Endothelial cell (in vitro differentiated cells): ENCODE results near the gene LAMB2. TPM values are rescaled to one million over a fixed set of nuclear protein-coding genes. Genes with fewer than 3 reads are reported as not detected.
A peak's percentile ranks its signal among the peaks of the same experiment; 100 is the strongest.

Source experiments
- DNase-seq: peaks from one replicate; pipeline ENCODE4 v3.0.0; 2021; ENCODE audit warnings: low spot score
- H3K27ac Mint-ChIP-seq: one replicate; pipeline ENCODE4 v1.8.0; 2021; ENCODE audit warnings: mixed read lengths, inconsistent platforms; ENCODE audit not compliant: unreplicated experiment
- H3K27me3 Mint-ChIP-seq: one replicate; pipeline ENCODE4 v1.8.0; 2021; ENCODE audit warnings: mild to moderate bottlenecking, moderate library complexity, mixed read lengths, inconsistent platforms; ENCODE audit not compliant: unreplicated experiment
- H3K36me3 Mint-ChIP-seq: one replicate; pipeline ENCODE4 v1.8.0; 2021; ENCODE audit warnings: mild to moderate bottlenecking, low read depth, mixed read lengths, inconsistent platforms; ENCODE audit not compliant: unreplicated experiment
- H3K4me1 Mint-ChIP-seq: one replicate; pipeline ENCODE4 v1.8.0; 2021; ENCODE audit warnings: mild to moderate bottlenecking, mixed read lengths, inconsistent platforms; ENCODE audit not compliant: unreplicated experiment
- H3K4me3 Mint-ChIP-seq: one replicate; pipeline ENCODE4 v1.8.0; 2021; ENCODE audit warnings: mild to moderate bottlenecking, mixed read lengths, inconsistent platforms; ENCODE audit not compliant: unreplicated experiment
- H3K9me3 Mint-ChIP-seq: one replicate; pipeline ENCODE4 v1.8.0; 2021; ENCODE audit warnings: mixed read lengths, inconsistent platforms; ENCODE audit not compliant: unreplicated experiment
- total RNA-seq: library from RNA; stranded (reverse); fragmentation: NEBNext Ultra II Directional; extraction: Animal tissue kit (Norgen Biotek cat#: 25700); gene quantifications from one replicate; pipeline ENCODE4 v1.2.1, GENCODE V29; 2021; ENCODE audit not compliant: unreplicated experiment
- TF ChIP-seq, protein P1 (sequence below): fragments of 200-600 bp; sonication (generic); IDR thresholded peaks from one replicate; pipeline ENCODE4 v1.5.0; 2021; ENCODE audit warnings: antibody characterized with exemption; ENCODE audit not compliant: unreplicated experiment

The LAMB2 gene
- total RNA-seq, 1 donor from 2014 or later = 259 TPM

DNA sequence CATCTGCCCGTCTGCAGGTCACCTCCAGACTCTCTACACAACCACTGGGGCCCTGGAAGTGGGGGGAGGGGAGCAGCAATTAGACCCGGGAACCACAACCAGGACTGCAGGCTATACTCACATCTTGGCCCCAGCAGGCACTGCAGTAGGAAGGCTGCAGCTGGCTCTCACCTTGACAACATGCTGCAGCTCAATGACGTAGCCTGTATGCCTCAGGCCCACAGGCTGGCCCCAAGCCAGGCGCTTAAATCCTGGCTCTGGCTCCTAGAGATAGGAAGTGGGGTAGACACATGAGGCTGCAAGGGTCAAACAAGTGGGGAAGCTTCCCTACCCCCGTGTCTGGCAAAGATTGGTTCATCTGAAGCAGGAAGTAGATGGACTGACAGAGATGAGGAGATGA, 34.4 kb downstream of the LAMB2 start:
- Mint-ChIP-seq H3K36me3 (peaks cover 43% of the 10 kb centered on the region), H3K4me3 (peak overlapping the region; percentile 47), H3K27ac (no peak overlapping the region), H3K9me3 (no peaks in the 10 kb centered on the region), H3K27me3 (peaks cover 9% of the 10 kb centered on the region), H3K4me1 (peaks cover 4% of the 10 kb centered on the region)
- TF ChIP-seq, protein P1, sequence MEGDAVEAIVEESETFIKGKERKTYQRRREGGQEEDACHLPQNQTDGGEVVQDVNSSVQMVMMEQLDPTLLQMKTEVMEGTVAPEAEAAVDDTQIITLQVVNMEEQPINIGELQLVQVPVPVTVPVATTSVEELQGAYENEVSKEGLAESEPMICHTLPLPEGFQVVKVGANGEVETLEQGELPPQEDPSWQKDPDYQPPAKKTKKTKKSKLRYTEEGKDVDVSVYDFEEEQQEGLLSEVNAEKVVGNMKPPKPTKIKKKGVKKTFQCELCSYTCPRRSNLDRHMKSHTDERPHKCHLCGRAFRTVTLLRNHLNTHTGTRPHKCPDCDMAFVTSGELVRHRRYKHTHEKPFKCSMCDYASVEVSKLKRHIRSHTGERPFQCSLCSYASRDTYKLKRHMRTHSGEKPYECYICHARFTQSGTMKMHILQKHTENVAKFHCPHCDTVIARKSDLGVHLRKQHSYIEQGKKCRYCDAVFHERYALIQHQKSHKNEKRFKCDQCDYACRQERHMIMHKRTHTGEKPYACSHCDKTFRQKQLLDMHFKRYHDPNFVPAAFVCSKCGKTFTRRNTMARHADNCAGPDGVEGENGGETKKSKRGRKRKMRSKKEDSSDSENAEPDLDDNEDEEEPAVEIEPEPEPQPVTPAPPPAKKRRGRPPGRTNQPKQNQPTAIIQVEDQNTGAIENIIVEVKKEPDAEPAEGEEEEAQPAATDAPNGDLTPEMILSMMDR = no peak
- no peak for DNase-seq

DNA sequence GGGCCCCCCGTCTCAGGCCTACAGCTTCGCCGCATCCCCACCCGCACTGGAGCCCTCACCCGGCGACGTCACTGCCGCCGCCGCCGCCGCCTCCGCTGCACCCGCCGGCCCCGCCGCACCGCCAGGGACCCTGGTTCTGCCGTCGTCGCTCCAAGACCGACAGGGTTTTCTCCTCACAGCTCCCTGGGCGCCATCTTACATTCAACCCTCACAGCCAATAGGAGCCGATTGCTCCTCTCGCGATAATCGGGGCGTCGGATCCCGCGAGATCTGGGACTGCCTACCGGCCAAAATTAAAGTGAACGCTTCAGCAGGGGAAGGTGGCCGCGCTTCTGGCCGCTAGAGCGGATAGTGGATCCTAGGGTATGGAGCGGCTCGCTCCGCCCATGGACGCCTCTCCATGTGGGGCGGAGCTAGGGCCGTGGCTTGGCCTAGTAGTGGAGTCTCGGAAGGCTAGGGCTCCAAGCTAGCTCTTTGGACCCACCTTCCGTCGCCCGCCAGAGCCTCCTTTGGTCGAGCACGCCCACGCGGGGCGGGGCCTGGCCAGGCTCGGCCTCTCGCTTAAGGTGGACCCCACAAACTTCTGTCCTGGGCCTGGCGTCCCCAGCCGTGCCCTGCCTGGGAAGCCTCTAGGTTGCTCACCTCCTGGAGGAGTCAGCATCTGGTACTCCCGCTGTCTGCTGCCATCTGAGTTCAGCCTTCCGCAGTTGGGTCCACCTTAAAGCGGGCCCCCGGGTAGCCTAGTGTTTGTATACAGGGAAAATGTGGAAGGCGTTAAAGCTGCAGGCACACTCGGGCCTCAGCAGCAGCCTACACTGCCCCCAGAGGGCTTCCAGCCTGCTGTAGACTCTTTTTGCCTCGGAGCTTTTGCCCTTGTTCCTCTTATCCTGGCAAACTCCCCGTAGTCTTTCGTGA, 38.7 kb downstream of the LAMB2 start, which contains the start of gene QRICH1:
QRICH1 (minus strand) TSS at position 219 of the 915 bp plus-strand sequence. CDS start 17,054 bp downstream, outside the sequence.
- Mint-ChIP-seq H3K27ac (peak within 1 kb of the TSS; percentile 96), H3K9me3 (no peaks in the 10 kb centered on the region), H3K27me3 (peaks cover 16% of the 10 kb centered on the region), H3K4me1 (peaks cover 8% of the 10 kb centered on the region), H3K36me3 (peaks cover 9% of the 10 kb centered on the region), H3K4me3 (peak within 1 kb of the TSS; percentile 95)
- DNase-seq = peak; percentile 94
- TF ChIP-seq, protein P1 = no peak

DNA sequence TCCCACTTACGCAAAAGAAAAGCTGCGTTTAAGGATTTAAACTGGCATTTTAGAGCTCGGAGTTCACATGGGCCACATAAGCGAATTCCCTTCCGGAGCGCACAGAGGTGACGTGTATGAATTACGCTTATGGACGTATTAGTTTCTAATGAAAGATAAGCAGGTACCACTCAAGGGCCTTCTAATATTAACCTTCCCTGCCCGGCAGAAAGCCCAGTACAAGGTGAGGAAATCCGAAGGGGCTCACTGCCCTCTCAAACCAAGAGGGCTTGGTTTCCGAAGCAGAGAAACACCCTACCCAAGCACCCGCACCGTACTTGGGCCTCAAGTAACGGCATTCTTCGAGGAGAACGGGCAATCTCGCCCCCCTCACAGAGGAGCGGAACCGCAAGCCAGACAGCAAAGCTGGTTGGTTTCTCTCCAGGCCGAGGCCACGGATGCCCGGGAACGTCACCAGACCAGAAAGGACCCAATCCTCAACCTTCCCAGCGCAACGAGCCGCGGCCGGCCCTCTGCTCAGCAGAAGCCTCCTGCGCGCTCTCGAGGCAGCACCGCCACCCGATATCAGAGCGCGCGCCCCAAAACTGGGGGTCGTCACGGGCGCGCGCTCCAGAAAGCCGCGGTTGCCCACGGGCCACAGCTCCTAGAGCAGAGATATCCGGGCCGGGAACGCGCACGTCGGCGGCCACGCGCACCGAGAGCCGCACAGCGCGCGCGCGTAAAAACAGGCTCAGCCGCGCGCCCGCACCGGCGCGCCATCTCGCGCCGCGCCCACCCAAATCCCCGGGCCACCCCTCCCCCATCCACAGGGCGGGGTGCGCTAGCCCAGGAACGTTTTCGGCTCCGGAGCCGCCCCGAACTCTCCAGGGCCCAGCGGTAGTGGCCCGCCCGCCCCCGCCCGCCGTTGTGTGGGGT, 39.7 kb downstream of the LAMB2 start:
- H3K27ac Mint-ChIP-seq = peak overlapping the region; percentile 96
- TF ChIP-seq, protein P1 = no peak
- H3K27me3 Mint-ChIP-seq = peaks cover 16% of the 10 kb centered on the region
- DNase-seq = peak; percentile 81
- no peaks in the 10 kb centered on the region for H3K9me3 Mint-ChIP-seq
- peak overlapping the region; percentile 95 for H3K4me3 Mint-ChIP-seq
- H3K36me3 Mint-ChIP-seq = peaks cover 2% of the 10 kb centered on the region
- peaks cover 8% of the 10 kb centered on the region for H3K4me1 Mint-ChIP-seq

DNA sequence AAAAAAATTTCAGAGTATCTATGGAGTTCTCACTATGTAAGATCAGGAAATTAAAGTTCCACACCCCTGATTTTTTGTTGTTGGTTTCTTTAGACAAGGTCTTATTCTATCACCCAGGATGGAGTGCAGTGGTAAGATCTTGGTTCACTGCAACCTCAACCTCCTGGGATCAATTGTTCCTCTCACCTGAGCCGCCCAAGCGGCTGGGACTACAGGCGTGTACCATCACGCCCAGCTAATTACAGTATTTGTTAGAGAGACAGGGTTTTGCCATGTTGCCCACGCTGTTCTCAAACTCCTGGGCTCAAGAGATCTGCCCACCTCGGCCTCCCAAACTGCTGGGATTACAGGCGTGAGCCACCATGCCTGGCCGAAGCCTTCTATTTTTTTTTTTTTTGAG, 51.4 kb downstream of the LAMB2 start:
- no peaks in the 10 kb centered on the region for H3K4me1 Mint-ChIP-seq
- H3K9me3 Mint-ChIP-seq = no peaks in the 10 kb centered on the region
- peaks cover 4% of the 10 kb centered on the region for H3K36me3 Mint-ChIP-seq
- no peaks in the 10 kb centered on the region for H3K27me3 Mint-ChIP-seq
- TF ChIP-seq, protein P1 = no peak
- H3K27ac Mint-ChIP-seq = no peak overlapping the region
- no peak for DNase-seq
- H3K4me3 Mint-ChIP-seq = no peak overlapping the region
